Mucosa of rectum (tissue), 2 donors: ENCODE measurements around the gene RHOC.

Experiments used
- H3K27ac ChIP-seq, 2 donors: one replicate each; pipeline ENCODE4 v1.7.0; 2013; ENCODE audit warnings: inconsistent platforms in 2 of 2, low read depth in 2 of 2, low read length in 2 of 2
- H3K27me3 ChIP-seq, 2 donors: one replicate each; pipeline ENCODE4 v1.7.0; 2013; ENCODE audit warnings: low read length in 2 of 2; ENCODE audit not compliant: control insufficient read depth in 2 of 2, insufficient read depth in 2 of 2
- H3K36me3 ChIP-seq, 2 donors: one replicate each; pipeline ENCODE4 v1.7.0; 2013; ENCODE audit warnings: low read length in 2 of 2; ENCODE audit not compliant: control insufficient read depth in 2 of 2, insufficient read depth in 2 of 2
- H3K4me1 ChIP-seq, 2 donors: one replicate each; pipeline ENCODE4 v1.7.0; 2013; ENCODE audit warnings: low read length in 2 of 2, mild to moderate bottlenecking in 1 of 2; ENCODE audit not compliant: control insufficient read depth in 2 of 2, insufficient read depth in 2 of 2
- H3K4me3 ChIP-seq, 2 donors: one replicate each; pipeline ENCODE4 v1.7.0; 2013; ENCODE audit warnings: low read length in 2 of 2
- H3K9ac ChIP-seq, 2 donors: one replicate each; pipeline ENCODE4 v1.7.0; 2013; ENCODE audit warnings: low read length in 2 of 2, low read depth in 1 of 2, mild to moderate bottlenecking in 1 of 2
- H3K9me3 ChIP-seq, 2 donors: one replicate each; pipeline ENCODE4 v1.7.0; 2013; ENCODE audit warnings: low read length in 2 of 2; ENCODE audit not compliant: control insufficient read depth in 2 of 2
- donor health status: healthy.
- donor health status: Normal muscosa, but diverticular disease.

Gene RHOC

DNA sequence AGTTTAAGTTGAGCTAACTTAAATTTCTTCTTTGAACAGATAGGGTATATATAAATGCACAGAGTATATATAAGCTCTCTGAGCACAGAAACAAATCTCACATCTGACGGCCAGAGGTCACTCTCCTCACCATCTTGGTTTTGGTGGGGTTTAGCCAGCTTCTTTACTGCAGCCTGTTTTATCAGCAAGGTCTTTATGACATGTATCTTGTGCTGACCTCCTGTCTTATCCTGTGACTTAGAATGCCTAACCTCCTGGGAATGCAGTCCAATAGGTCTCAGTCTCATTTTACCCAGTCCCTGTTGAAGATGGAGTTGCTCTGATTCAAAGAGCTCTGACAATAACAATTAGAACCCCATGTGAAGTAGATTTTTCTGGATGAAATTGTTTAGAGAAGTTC is 34.1 kb downstream of the RHOC start:
- Histone ChIP-seq H3K9ac (no peak overlapping the region), H3K36me3 (peaks cover 30 to 40% of the 10 kb centered on the region in 2 donors), H3K4me1 (peaks cover 16 to 21% of the 10 kb centered on the region in 2 donors), H3K4me3 (no peak overlapping the region), H3K9me3 (no peaks in the 10 kb centered on the region), H3K27ac (no peak overlapping the region), H3K27me3 (no peaks in the 10 kb centered on the region)

DNA sequence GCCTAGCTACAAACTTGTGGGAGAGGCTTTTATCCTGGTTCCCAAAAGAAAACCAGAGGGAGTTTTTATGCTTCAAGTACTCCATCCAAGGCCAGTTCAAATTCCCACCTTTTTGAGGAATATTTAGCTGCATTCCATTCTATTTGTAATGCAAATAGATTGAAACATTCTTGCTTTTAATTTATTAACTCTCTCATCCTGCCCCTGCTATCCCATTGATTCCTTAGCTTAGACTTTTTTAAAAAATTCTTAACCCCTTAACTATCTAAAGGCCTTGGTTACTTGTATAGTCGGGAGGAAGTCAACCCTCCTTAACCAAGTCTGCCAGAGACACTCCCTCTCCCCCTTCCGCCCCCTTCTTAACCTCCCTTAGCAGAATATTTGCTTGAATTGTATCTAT is 34.9 kb downstream of the RHOC start:
- no peak overlapping the region for H3K4me3 ChIP-seq
- H3K27me3 ChIP-seq: no peaks in the 10 kb centered on the region
- peaks cover 32 to 48% of the 10 kb centered on the region in 2 donors for H3K36me3 ChIP-seq
- no peaks in the 10 kb centered on the region for H3K9me3 ChIP-seq
- H3K4me1 ChIP-seq: peaks cover 16 to 21% of the 10 kb centered on the region in 2 donors
- H3K9ac ChIP-seq: no peak overlapping the region
- H3K27ac ChIP-seq: no peak overlapping the region

DNA sequence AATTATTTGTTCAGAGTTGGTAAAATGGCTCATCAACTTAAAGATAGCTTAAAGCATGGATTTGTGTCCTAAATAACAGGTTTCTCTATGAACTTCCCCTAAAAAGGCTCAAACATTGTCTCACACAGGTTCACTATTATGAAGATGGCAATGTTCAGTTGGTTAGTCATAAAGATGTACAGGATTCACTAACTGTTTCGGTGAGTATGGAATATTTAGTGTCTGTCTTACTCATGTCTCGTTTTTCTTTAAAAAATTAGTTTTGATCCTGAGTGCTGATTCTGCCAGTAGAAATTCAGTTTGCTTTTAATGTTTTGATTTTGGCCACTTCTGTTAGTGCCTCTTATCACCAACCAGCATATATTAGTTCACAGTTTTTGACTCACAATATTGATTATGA is 40.0 kb downstream of the RHOC start:
- H3K9me3 ChIP-seq: no peaks in the 10 kb centered on the region
- peaks cover 55 to 73% of the 10 kb centered on the region in 2 donors for H3K36me3 ChIP-seq
- H3K4me3 ChIP-seq: no peak overlapping the region
- no peak overlapping the region for H3K27ac ChIP-seq
- no peaks in the 10 kb centered on the region for H3K4me1 ChIP-seq
- no peak overlapping the region for H3K9ac ChIP-seq
- no peaks in the 10 kb centered on the region for H3K27me3 ChIP-seq

DNA sequence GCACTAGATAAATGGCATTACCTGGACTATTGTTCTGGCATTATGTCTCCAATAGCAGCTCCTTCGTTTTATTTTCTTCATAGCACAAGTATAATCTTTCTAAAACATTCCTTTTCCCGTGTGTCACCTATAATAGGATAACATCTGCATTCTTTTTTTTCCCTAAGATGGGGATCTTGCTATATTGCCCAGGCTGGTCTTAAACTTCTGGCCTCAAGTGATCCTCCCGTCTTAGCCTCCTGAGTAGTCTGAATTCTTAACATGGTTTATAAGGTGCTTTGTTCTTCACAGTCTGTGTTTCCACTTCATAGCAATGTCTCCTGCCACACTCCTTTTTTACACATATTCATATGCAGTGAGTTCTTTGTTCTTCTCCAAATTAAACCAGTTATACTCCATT is 41.1 kb downstream of the RHOC start:
- H3K36me3 ChIP-seq: peaks cover 51 to 73% of the 10 kb centered on the region in 2 donors
- no peak overlapping the region for H3K27ac ChIP-seq
- H3K9me3 ChIP-seq: no peaks in the 10 kb centered on the region
- H3K4me1 ChIP-seq: no peaks in the 10 kb centered on the region
- H3K4me3 ChIP-seq: no peak overlapping the region
- no peak overlapping the region for H3K9ac ChIP-seq
- H3K27me3 ChIP-seq: no peaks in the 10 kb centered on the region

DNA sequence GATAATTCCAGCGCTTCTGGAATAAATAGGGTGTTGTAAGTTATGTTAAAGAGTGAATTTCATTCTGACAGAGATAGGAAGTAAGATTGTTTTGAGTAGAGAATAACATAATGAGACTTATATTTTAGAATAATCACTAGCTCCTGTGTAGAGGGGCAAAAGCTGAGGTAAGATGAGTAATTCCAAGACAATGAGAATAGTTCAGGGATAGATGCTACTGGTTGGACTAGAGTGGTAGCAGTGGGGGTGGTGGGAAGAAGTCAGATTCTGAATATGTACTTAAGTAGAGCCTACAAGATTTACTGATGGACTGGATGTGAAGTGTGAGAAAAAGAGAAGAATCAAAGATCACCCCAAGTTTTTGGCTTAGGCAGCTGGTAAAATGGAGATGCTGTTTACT is 55.7 kb downstream of the RHOC start:
- Histone ChIP-seq H3K9me3 (no peaks in the 10 kb centered on the region), H3K27ac (no peak overlapping the region), H3K9ac (no peak overlapping the region), H3K27me3 (no peaks in the 10 kb centered on the region), H3K4me1 (no peaks in the 10 kb centered on the region), H3K36me3 (peaks cover 32 to 37% of the 10 kb centered on the region in 2 donors), H3K4me3 (no peak overlapping the region)
